Activated T-cell treated with anti-CD3 and anti-CD28 coated beads, Interleukin-2, amount 50 U/mL, for 72 hours (primary cell): ENCODE results near the gene EXOC2. TPM values are rescaled to one million over a fixed set of nuclear protein-coding genes. Genes with fewer than 3 reads are reported as not detected.
"Not testable (repeated sequence)": the region's sequence is repeated elsewhere in the genome, so short reads cannot be mapped to it uniquely, and the experiment has no call there.

ENCODE experiments used
- ATAC-seq, 2 donors: fragments of 150-1000 bp; cut with Tn5 transposase; replicated peaks in 1 of 2; 2 replicates each; pipeline ENCODE4 v1.10.0; 2021; ENCODE audit warnings: moderate library complexity in 2 of 2, mild to moderate bottlenecking in 1 of 2
- DNase-seq, 2 donors: peaks; one replicate each; pipeline ENCODE4 v3.0.0; 2021 to 2022; ENCODE audit warnings: mixed read lengths in 1 of 2
- H3K27ac Mint-ChIP-seq: one replicate; pipeline ENCODE4 v1.8.0; 2022; ENCODE audit warnings: mild to moderate bottlenecking, moderate library complexity, mixed read lengths
- H3K27me3 Mint-ChIP-seq: one replicate; pipeline ENCODE4 v1.8.0; 2022; ENCODE audit warnings: low read depth, mixed read lengths
- H3K36me3 Mint-ChIP-seq, 2 donors: one replicate each; pipeline ENCODE4 v1.8.0; 2022; ENCODE audit warnings: mixed read lengths in 2 of 2, mild to moderate bottlenecking in 1 of 2; ENCODE audit not compliant: insufficient read depth in 2 of 2
- H3K4me1 Mint-ChIP-seq: one replicate; pipeline ENCODE4 v1.8.0; 2022; ENCODE audit warnings: low read depth, mixed read lengths
- H3K4me3 Mint-ChIP-seq, 2 donors: one replicate each; pipeline ENCODE4 v1.8.0; 2022; ENCODE audit warnings: mild to moderate bottlenecking in 2 of 2, mixed read lengths in 2 of 2, moderate library complexity in 2 of 2
- H3K9me3 Mint-ChIP-seq, 2 donors: one replicate each; pipeline ENCODE4 v1.8.0; 2022; ENCODE audit warnings: mixed read lengths in 2 of 2
- total RNA-seq, 2 donors: library from RNA; stranded (reverse); gene quantifications; one replicate each; pipeline ENCODE4 v1.2.3, GENCODE V29; 2022

Gene EXOC2
- total RNA-seq, 2 donors from 2014 or later = 42.2 to 46.1 TPM

DNA sequence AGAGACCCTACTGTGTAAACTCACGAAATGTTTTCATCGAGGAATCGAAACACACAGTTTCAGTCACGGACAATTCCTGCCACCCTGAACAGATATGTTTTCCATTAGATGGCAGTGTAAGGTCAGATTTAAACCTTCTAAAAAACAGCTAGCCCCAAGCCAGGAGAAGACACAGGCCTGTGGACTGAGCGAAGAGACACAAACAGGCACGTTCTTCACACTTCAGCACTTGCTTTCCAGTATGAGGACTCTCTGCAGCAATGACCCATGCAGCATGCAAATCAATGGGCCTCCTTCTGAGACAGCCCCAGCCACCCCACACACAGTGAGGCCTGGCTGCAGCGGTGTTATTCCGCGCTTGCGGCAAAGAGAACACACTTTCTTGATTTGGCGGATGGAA, 68.0 kb downstream of the EXOC2 start:
- H3K4me1 Mint-ChIP-seq = peaks cover 19% of the 10 kb centered on the region
- H3K27me3 Mint-ChIP-seq = no peaks in the 10 kb centered on the region
- no peak for DNase-seq
- no peak for ATAC-seq
- H3K4me3 Mint-ChIP-seq = no peak overlapping the region
- no peak overlapping the region for H3K27ac Mint-ChIP-seq
- peaks cover 0 to 3% of the 10 kb centered on the region in 2 donors for H3K36me3 Mint-ChIP-seq
- H3K9me3 Mint-ChIP-seq = no peaks in the 10 kb centered on the region

DNA sequence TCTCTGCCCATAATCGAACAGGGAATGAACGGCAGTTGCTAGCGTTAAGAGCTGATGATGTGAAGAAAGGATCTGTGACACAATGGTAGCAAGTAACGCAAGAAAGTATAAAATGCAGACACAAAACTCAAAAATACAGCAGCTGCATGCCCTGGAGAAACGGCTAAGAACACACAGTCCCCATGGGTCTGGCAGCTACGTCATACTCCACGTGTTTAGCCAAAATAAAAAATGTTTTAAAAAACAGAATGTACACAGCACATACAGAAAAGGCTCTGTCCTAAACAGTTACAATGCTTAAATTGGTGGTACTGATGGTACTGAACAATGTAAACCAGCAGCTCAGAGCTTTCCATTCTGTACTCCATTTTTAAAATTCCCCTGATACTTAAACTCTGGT, 70.5 kb downstream of the EXOC2 start:
- no peak for ATAC-seq
- peaks cover 7% of the 10 kb centered on the region for H3K4me1 Mint-ChIP-seq
- H3K4me3 Mint-ChIP-seq = no peak overlapping the region
- no peak for DNase-seq
- peaks cover 0 to 3% of the 10 kb centered on the region in 2 donors for H3K36me3 Mint-ChIP-seq
- H3K27ac Mint-ChIP-seq = no peak overlapping the region
- no peaks in the 10 kb centered on the region for H3K27me3 Mint-ChIP-seq
- H3K9me3 Mint-ChIP-seq = no peaks in the 10 kb centered on the region

DNA sequence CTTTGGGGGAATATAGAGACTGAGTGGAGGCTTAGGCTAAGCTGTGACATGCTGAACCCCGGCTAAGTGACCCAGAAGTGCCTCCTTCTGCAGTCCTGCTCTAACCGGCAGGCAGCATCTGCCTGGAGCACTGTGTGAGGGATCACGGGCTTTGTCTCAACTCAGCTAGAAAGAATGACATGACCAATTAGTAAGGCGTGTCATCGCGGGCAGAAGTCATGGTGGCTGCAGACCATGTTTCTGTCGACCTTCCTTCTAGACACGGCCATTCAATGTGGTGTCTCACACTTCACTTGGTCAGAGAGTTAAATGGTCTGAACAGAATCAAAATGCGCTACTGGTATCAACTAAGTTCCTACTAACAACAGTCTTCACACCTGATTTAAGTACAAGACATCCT, 71.0 kb downstream of the EXOC2 start:
- Mint-ChIP-seq H3K36me3 (peaks cover 0 to 3% of the 10 kb centered on the region in 2 donors), H3K9me3 (no peaks in the 10 kb centered on the region), H3K27me3 (no peaks in the 10 kb centered on the region), H3K4me1 (peaks cover 3% of the 10 kb centered on the region), H3K4me3 (no peak overlapping the region), H3K27ac (no peak overlapping the region)
- ATAC-seq = no peak
- no peak for DNase-seq

DNA sequence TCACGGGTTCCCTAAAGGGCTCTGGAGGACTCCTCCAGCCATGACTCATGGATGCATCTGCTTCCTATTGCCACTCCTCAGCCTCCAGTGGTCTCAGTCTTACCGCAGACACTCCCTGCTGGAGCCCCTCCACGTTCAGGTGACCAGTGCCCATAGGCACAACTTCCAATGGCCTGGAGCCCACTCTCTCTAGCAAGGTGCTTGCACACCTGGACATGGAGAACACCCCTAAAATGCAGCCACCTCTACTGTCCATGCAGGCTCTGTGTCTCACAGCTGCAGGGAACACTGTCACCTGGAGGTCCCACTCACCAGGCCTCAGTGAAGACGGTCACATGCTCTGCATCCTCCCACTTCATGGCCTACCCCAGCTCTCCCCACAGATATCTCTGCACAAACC, 72.0 kb downstream of the EXOC2 start:
- DNase-seq (no peak), ATAC-seq (no peak)
- no peak overlapping the region for H3K27ac Mint-ChIP-seq
- H3K4me3 Mint-ChIP-seq = no peak overlapping the region
- H3K4me1 Mint-ChIP-seq = no peaks in the 10 kb centered on the region
- H3K36me3 Mint-ChIP-seq = peaks cover 2 to 3% of the 10 kb centered on the region in 2 donors
- no peaks in the 10 kb centered on the region for H3K27me3 Mint-ChIP-seq
- no peaks in the 10 kb centered on the region for H3K9me3 Mint-ChIP-seq

DNA sequence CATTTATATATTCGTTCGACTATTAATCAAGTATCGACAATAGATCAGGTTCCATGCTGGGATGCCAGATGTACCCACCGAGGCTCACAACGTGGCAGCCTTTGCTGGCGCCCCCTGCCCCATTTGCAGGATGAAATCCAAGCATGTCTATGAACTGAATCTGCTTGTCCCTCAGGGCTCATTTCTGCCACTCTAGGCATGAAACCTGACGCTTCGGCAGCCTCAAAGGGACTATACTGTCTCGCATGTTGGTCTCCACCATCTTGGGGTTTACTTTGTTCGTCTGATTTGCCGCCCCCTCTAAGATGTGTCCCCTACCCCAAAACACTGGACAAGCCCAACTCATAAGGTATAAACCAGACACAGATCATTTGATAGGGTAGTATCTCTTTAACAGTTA, 72.8 kb downstream of the EXOC2 start:
- no peaks in the 10 kb centered on the region for H3K9me3 Mint-ChIP-seq
- H3K27me3 Mint-ChIP-seq = no peaks in the 10 kb centered on the region
- no peaks in the 10 kb centered on the region for H3K4me1 Mint-ChIP-seq
- peaks cover 2 to 7% of the 10 kb centered on the region in 2 donors for H3K36me3 Mint-ChIP-seq
- no peak overlapping the region for H3K27ac Mint-ChIP-seq
- H3K4me3 Mint-ChIP-seq = no peak overlapping the region
- no peak for ATAC-seq
- no peak for DNase-seq

DNA sequence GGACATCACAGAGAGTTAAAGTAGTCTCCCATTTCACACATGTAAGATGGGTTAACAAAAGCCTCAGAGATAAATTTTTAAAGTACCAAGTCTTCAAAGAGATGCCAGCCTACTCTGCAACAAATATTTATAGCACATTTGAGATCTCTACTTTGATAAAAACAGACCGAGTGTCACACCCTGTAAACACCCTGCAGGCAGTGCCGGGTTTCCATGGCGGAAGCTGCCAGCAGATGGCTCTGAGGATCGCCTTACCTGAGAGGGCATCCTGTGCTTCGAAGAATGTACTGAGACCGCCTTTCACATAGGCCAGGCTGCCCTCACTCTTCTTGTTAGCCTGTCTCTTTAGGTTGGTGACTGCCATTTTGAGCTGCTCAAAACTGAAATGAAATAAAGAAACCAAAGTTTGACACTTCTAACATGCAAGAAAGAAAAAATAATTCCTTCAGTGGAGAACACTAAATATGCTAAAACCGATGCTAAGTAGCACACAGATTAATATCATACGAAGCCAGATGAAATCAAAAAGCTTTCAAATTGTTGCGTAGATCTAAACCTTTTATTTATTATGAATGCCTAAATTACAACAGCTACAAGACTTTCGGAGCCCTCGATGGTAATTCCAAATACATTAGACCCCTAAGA, 75.4 kb downstream of the EXOC2 start:
- ATAC-seq = no peak
- H3K9me3 Mint-ChIP-seq = no peaks in the 10 kb centered on the region
- no peaks in the 10 kb centered on the region for H3K4me1 Mint-ChIP-seq
- H3K4me3 Mint-ChIP-seq = no peak overlapping the region
- peaks cover 2 to 6% of the 10 kb centered on the region in 2 donors for H3K36me3 Mint-ChIP-seq
- H3K27ac Mint-ChIP-seq = no peak overlapping the region
- H3K27me3 Mint-ChIP-seq = no peaks in the 10 kb centered on the region
- DNase-seq = peak in 1 of 2 donors; percentile 10

DNA sequence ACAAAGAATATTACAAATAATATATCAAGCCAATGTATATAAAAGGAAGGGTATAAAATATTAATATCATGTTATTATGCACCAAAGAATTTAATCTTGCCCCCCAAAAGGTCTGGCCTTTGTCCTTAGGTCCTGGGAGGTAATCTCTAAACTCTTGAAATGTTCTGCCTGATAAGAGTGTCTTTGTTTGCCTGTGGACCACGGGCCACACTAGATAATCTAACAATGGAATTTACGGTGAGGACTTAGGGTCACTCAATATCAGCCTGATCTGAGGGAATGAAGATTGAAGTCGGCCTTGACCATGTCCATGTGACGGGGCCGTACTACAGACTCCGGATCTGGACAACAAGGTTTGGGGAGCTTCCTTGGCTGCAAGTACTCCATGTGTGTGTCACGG, 79.0 kb downstream of the EXOC2 start:
- Mint-ChIP-seq H3K27me3 (no peaks in the 10 kb centered on the region), H3K9me3 (no peaks in the 10 kb centered on the region), H3K36me3 (peaks cover 2 to 6% of the 10 kb centered on the region in 2 donors)

DNA sequence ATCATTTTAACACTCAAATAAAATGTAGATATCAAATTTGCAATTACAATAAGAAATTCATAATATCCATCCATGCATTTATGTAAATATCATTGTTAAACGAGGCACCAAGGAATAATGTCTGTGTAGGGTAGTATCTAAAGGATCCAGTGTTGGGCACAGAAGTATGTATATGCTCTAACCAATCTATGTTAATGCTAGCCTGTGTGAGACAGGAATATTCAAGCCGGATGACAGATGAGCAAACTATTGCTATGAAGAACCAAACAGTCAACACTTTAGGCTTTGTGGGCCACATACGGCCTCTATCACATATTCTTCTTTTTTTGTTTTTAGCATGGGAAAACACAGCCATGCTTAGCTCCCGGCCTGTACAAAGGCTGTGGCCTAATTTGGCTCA, 81.0 kb downstream of the EXOC2 start:
- peaks cover 2 to 10% of the 10 kb centered on the region in 2 donors for H3K36me3 Mint-ChIP-seq
- no peak overlapping the region for H3K4me3 Mint-ChIP-seq
- H3K27me3 Mint-ChIP-seq = no peaks in the 10 kb centered on the region
- H3K4me1 Mint-ChIP-seq = peaks cover 10% of the 10 kb centered on the region
- no peaks in the 10 kb centered on the region for H3K9me3 Mint-ChIP-seq
- no peak overlapping the region for H3K27ac Mint-ChIP-seq
- no peak for ATAC-seq
- DNase-seq = no peak

More for the DNA sequence above, 79.0 kb downstream of the EXOC2 start:
- no peak overlapping the region for H3K4me3 Mint-ChIP-seq
- no peak for ATAC-seq
- no peak for DNase-seq
- H3K27ac Mint-ChIP-seq = no peak overlapping the region
- peaks cover 10% of the 10 kb centered on the region for H3K4me1 Mint-ChIP-seq

DNA sequence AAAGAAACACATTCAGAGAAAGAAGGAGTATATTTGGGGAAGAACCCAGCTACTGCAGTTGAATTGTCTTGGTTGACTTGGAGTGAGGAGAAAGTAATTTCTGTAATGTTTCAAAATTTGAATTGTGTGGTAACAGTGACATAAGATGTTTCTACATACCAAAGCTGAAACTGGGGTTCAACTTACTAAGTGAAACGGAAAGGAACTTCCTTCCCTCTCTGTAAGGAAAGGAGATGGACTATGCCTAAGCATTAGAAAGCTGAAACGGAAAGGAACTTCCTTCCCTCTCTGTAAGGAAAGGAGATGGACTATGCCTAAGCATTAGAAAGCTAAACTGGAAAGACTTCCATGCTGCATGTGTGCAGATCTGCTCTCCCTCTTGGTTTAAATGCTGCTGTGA, 82.1 kb downstream of the EXOC2 start:
- peaks cover 10% of the 10 kb centered on the region for H3K4me1 Mint-ChIP-seq
- H3K9me3 Mint-ChIP-seq = no peaks in the 10 kb centered on the region
- DNase-seq (no peak), ATAC-seq (peak in 1 of 2 donors; percentile 17)
- H3K27ac Mint-ChIP-seq = peak overlapping the region; percentile 82
- peaks cover 6 to 20% of the 10 kb centered on the region in 2 donors for H3K36me3 Mint-ChIP-seq
- H3K4me3 Mint-ChIP-seq = peak overlapping the region in 1 of 2 donors; percentile 50
- no peaks in the 10 kb centered on the region for H3K27me3 Mint-ChIP-seq

DNA sequence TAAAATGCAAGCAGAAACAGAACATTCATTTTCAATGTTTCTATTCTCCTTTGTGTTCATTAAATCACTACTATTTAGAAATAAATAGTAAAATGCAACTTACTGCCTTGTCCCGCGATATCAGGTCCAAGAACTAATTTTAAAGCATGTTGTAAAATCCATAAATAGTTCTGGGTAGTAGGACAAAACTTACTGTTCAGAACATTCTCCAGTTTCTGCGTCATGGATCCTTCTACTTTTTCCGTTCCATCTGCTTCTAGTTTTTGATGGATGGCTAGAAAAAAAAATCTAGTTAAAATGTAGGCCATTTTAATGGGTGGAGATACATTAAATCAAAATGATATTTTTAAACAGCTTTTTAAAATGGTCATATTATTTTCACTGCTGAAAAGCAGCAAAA, 83.0 kb downstream of the EXOC2 start:
- Mint-ChIP-seq H3K4me3 (no peak overlapping the region), H3K9me3 (peaks cover 0 to 1% of the 10 kb centered on the region in 2 donors), H3K27me3 (no peaks in the 10 kb centered on the region), H3K36me3 (peaks cover 8 to 19% of the 10 kb centered on the region in 2 donors), H3K27ac (no peak overlapping the region), H3K4me1 (peaks cover 10% of the 10 kb centered on the region)
- ATAC-seq (no peak), DNase-seq (no peak)

DNA sequence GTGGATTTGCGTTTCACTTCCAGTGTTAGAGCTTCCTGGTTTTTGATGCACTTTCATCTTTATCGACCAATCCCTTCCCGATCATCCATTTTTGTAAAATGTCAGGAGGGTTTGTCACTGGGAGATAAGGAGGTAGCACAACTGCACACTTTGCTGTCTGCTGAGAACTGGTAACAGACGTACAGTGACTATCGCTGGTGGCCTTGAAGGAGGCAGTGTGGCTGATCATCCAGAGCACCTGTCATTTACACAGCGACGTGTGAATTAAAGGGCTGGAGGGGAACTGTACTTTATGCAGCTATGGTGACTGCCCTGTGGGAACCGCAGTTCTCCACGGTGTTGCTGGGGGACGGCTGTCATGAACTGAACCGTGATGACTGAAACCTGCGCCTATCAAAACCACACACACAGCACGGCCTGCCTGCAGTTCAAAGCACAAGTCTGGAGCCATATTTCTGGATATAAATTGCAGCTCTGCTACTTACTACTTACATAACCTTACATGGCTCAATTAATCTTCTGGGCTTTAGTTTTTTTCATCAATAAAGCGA, 86.0 kb downstream of the EXOC2 start:
- DNase-seq = no peak

DNA sequence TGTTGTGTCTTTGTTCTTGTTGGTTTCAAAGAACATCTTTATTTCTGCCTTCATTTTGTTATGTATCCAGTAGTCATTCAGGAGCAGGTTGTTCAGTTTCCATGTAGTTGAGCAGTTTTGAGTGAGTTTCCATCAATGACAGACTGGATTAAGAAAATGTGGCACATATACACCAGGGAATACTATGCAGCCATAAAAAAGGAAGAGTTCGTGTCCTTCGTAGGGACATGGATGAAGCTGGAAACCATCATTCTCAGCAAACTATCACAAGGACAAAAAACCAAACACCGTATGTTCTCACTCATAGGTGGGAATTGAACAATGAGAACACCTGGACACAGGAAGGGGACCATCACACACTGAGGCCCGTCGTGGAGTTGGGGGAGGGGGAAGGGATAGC, 87.0 kb downstream of the EXOC2 start:
- not testable (repeated sequence) for DNase-seq, H3K27me3 Mint-ChIP-seq, ATAC-seq, H3K4me1 Mint-ChIP-seq, H3K9me3 Mint-ChIP-seq, H3K4me3 Mint-ChIP-seq, H3K27ac Mint-ChIP-seq
- peaks cover 8 to 20% of the 10 kb centered on the region in 2 donors for H3K36me3 Mint-ChIP-seq

More for the DNA sequence above, 86.0 kb downstream of the EXOC2 start:
- no peaks in the 10 kb centered on the region for H3K27me3 Mint-ChIP-seq
- H3K9me3 Mint-ChIP-seq = peaks cover 0 to 1% of the 10 kb centered on the region in 2 donors
- peaks cover 10% of the 10 kb centered on the region for H3K4me1 Mint-ChIP-seq
- ATAC-seq = no peak
- no peak overlapping the region for H3K27ac Mint-ChIP-seq
- H3K36me3 Mint-ChIP-seq = peaks cover 8 to 20% of the 10 kb centered on the region in 2 donors
- no peak overlapping the region for H3K4me3 Mint-ChIP-seq

DNA sequence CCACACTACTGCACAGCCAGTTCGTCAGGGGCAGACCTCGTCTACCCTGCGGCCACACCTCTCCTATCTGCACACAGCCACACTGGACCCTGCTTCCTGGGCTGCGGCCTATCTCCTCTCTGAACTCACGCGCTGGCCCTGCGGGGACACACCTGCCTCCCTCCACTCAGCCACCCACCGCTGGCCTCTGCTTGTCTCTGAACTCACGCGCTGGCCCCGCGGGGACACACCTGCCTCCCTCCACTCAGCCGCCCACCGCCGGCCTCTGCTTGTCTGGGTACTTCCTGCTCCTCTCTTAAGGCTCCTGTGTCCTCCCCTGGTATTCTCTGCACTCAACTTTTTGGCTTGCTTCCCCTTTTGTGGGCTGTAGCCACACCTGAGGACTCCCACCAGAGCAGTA, 88.4 kb downstream of the EXOC2 start:
- peaks cover 0 to 1% of the 10 kb centered on the region in 2 donors for H3K9me3 Mint-ChIP-seq
- ATAC-seq (no peak), DNase-seq (no peak)
- no peak overlapping the region for H3K4me3 Mint-ChIP-seq
- peaks cover 8 to 20% of the 10 kb centered on the region in 2 donors for H3K36me3 Mint-ChIP-seq
- H3K4me1 Mint-ChIP-seq = no peaks in the 10 kb centered on the region
- no peaks in the 10 kb centered on the region for H3K27me3 Mint-ChIP-seq
- H3K27ac Mint-ChIP-seq = no peak overlapping the region

DNA sequence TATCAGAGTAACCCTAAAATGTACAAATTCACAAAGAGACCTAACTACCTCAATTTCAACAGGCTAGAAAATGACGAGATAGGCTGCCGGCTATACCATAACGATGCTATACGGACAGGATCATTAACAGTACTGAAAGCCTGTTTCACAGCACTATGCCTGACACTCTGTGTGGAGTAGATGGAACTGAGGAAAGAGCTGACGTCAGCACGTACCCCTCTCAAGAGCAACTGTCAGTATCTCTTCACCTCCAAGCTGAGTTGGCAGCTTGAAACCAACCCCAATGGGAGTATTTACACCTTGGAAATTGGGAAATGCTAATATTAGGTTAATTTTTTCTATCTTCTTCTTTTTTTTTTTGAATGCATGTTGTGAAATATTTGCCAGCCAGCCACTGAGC, 89.7 kb downstream of the EXOC2 start:
- Mint-ChIP-seq H3K27me3 (no peaks in the 10 kb centered on the region), H3K9me3 (peaks cover 0 to 1% of the 10 kb centered on the region in 2 donors), H3K27ac (no peak overlapping the region), H3K4me3 (no peak overlapping the region), H3K4me1 (no peaks in the 10 kb centered on the region), H3K36me3 (peaks cover 8 to 15% of the 10 kb centered on the region in 2 donors)
- no peak for ATAC-seq
- DNase-seq = no peak
